Fibroblast of lung (primary cell): ENCODE data around the gene KRTAP5-2.

ENCODE experiments used
- EZH2 ChIP-seq: IDR thresholded peaks from 2 replicates; pipeline ENCODE4 v1.5.1; 2012; ENCODE audit warnings: low read length, control low read depth, mild to moderate bottlenecking; ENCODE audit errors: missing control alignments
- TF ChIP-seq, protein P1 (sequence below), 2 donors: IDR thresholded peaks in 1 of 2; conservative IDR thresholded peaks in 1 of 2; 1 replicate in 1 of 2; 2 replicates in 1 of 2; pipeline ENCODE4 v1.5.1; 2011 to 2012; ENCODE audit warnings: low read length in 2 of 2, control low read depth in 1 of 2, inconsistent platforms in 1 of 2, low read depth in 1 of 2, mild to moderate bottlenecking in 1 of 2

DNA sequence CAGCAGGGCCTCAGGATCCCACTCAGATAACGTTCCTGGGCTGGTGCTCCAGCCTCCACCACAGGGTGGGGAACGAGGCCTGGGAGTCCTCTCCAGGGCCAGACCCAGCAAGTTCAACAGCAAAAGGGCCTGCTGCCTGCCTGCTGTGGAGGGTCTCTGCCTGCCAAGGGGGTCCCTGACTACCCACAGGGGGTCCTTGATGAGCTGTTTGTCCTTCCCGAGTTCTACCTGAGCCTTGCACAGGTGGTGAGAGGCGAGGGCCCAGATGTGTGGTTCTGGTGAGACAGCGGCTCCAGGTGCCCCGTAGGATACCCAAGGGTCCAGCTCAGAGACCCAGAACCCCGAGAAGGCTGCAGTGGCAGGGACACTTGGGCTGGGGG, 30.4 kb downstream of the KRTAP5-2 start:
- TF ChIP-seq, protein P1, sequence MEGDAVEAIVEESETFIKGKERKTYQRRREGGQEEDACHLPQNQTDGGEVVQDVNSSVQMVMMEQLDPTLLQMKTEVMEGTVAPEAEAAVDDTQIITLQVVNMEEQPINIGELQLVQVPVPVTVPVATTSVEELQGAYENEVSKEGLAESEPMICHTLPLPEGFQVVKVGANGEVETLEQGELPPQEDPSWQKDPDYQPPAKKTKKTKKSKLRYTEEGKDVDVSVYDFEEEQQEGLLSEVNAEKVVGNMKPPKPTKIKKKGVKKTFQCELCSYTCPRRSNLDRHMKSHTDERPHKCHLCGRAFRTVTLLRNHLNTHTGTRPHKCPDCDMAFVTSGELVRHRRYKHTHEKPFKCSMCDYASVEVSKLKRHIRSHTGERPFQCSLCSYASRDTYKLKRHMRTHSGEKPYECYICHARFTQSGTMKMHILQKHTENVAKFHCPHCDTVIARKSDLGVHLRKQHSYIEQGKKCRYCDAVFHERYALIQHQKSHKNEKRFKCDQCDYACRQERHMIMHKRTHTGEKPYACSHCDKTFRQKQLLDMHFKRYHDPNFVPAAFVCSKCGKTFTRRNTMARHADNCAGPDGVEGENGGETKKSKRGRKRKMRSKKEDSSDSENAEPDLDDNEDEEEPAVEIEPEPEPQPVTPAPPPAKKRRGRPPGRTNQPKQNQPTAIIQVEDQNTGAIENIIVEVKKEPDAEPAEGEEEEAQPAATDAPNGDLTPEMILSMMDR (conservative IDR thresholded peaks at IDR 0.05 in 1 of 2, IDR thresholded peaks at IDR 0.05 in 1 of 2; ENCODE audit: low read depth in 1 of 2, low read length in 2 of 2): no peak
- no peak for TF ChIP-seq EZH2
